Stomach (tissue), 4 donors: ENCODE measurements around the gene PPP2R2C.

ENCODE experiments used
- EP300 ChIP-seq: sonication (generic); formaldehyde crosslinking; IDR thresholded peaks from one replicate; pipeline ENCODE4 v1.6.1; 2017; ENCODE audit warnings: antibody characterized with exemption
- POLR2A ChIP-seq, 4 donors: fragments of 450-650 bp; IDR thresholded peaks; one replicate each; pipeline ENCODE4 v1.6.1; 2016; ENCODE audit warnings: antibody characterized with exemption in 4 of 4, control low read depth in 2 of 4, mild to moderate bottlenecking in 1 of 4, moderate library complexity in 1 of 4
- POLR2AphosphoS5 ChIP-seq, 3 donors: sonication (generic); formaldehyde crosslinking; IDR thresholded peaks; one replicate each; pipeline ENCODE4 v1.6.1; 2016; ENCODE audit warnings: antibody characterized with exemption in 3 of 3
- TF ChIP-seq, protein P1 (sequence below), 7 experiments: fragments of 450-650 bp in 4 of 7; fragments of 200-600 bp in 3 of 7; sonication (generic) in 3 of 7; IDR thresholded peaks; one replicate each; pipeline ENCODE4 v1.5.1; 2016 to 2019; ENCODE audit warnings: antibody characterized with exemption in 7 of 7, control low read depth in 2 of 7, mild to moderate bottlenecking in 1 of 7

- TF ChIP-seq, protein P1, sequence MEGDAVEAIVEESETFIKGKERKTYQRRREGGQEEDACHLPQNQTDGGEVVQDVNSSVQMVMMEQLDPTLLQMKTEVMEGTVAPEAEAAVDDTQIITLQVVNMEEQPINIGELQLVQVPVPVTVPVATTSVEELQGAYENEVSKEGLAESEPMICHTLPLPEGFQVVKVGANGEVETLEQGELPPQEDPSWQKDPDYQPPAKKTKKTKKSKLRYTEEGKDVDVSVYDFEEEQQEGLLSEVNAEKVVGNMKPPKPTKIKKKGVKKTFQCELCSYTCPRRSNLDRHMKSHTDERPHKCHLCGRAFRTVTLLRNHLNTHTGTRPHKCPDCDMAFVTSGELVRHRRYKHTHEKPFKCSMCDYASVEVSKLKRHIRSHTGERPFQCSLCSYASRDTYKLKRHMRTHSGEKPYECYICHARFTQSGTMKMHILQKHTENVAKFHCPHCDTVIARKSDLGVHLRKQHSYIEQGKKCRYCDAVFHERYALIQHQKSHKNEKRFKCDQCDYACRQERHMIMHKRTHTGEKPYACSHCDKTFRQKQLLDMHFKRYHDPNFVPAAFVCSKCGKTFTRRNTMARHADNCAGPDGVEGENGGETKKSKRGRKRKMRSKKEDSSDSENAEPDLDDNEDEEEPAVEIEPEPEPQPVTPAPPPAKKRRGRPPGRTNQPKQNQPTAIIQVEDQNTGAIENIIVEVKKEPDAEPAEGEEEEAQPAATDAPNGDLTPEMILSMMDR (IDR thresholded peaks at IDR 0.05), result no peak
- TF ChIP-seq EP300 (no peak), POLR2A (IDR thresholded peaks at IDR 0.05) (no peak), POLR2AphosphoS5 (IDR thresholded peaks at IDR 0.05) (no peak)
Measured at GRCh38 chr4:6279582-6280289, 192.7 kb downstream of the PPP2R2C start.
